Endodermal cell (in vitro differentiated cells): Measurements from ENCODE around the gene MYCBP2. TPM values are rescaled to one million over a fixed set of nuclear protein-coding genes. Genes with fewer than 3 reads are reported as not detected.

Experiments
- DNase-seq: peaks from one replicate; pipeline ENCODE4 v3.0.0-alpha.2; 2017
- H3K27ac ChIP-seq: 2 replicates; pipeline ENCODE4 v1.5.1; 2013; ENCODE audit warnings: mild to moderate bottlenecking, low read depth, low read length, moderate library complexity
- H3K27me3 ChIP-seq: 2 replicates; pipeline ENCODE4 v1.6.1; 2013; ENCODE audit warnings: mild to moderate bottlenecking, low read length, moderate library complexity; ENCODE audit not compliant: insufficient read depth, control insufficient read depth, poor library complexity, severe bottlenecking
- H3K36me3 ChIP-seq: 2 replicates; pipeline ENCODE4 v1.7.0; 2013; ENCODE audit warnings: mild to moderate bottlenecking, low read length, moderate library complexity; ENCODE audit not compliant: control insufficient read depth, insufficient read depth
- H3K4me1 ChIP-seq: one replicate; pipeline ENCODE4 v1.7.0; 2013; ENCODE audit warnings: low read length; ENCODE audit not compliant: control insufficient read depth, insufficient read depth
- H3K4me3 ChIP-seq: 2 replicates; pipeline ENCODE4 v1.5.1; 2013; ENCODE audit warnings: mild to moderate bottlenecking, low read length, moderate library complexity
- H3K9ac ChIP-seq: 2 replicates; pipeline ENCODE4 v1.6.1; 2013; ENCODE audit warnings: mild to moderate bottlenecking, low read length, moderate library complexity; ENCODE audit not compliant: poor library complexity, severe bottlenecking; ENCODE audit errors: extremely low read depth
- H3K9me3 ChIP-seq: 2 replicates; pipeline ENCODE4 v1.6.1; 2013; ENCODE audit warnings: mild to moderate bottlenecking, low read length, moderate library complexity; ENCODE audit not compliant: control insufficient read depth
- H3K27ac Mint-ChIP-seq: 2 replicates; pipeline ENCODE4 v1.8.0; 2020; ENCODE audit warnings: mixed read lengths
- H3K27me3 Mint-ChIP-seq: 2 replicates; pipeline ENCODE4 v1.8.0; 2021; ENCODE audit warnings: mild to moderate bottlenecking, mixed read lengths; ENCODE audit not compliant: insufficient read depth
- H3K36me3 Mint-ChIP-seq: 2 replicates; pipeline ENCODE4 v1.8.0; 2020; ENCODE audit warnings: low read depth, mixed read lengths
- H3K4me1 Mint-ChIP-seq: 2 replicates; pipeline ENCODE4 v1.8.0; 2020; ENCODE audit warnings: mixed read lengths
- H3K4me3 Mint-ChIP-seq: 2 replicates; pipeline ENCODE4 v1.8.0; 2020; ENCODE audit warnings: mild to moderate bottlenecking, moderate library complexity, mixed read lengths
- H3K9me3 Mint-ChIP-seq: 2 replicates; pipeline ENCODE4 v1.8.0; 2020; ENCODE audit warnings: mild to moderate bottlenecking, mixed read lengths
- WGBS, 2 experiments: methylation state at CpG; one replicate each; pipeline versions ENCODE4 v1.1.5 to v1.1.7; 2013; ENCODE audit warnings: missing lambda C conversion rate in 2 of 2, mixed read lengths in 1 of 2; ENCODE audit not compliant: insufficient coverage in 1 of 2, insufficient read length in 1 of 2; 5-methylcytosine and 5-hydroxymethylcytosine counted together
- total RNA-seq, 2 donors: library from RNA; stranded (reverse); fragmentation: NEBNext Ultra II Directional in 1 of 2; extraction: Animal tissue kit (Norgen Biotek cat#: 25700) in 1 of 2; gene quantifications; 2 replicates in 1 of 2; 3 replicates in 1 of 2; pipeline ENCODE4 v1.2.1, GENCODE V29; 2021
- TF ChIP-seq, protein P1 (sequence below): fragments of 200-600 bp; sonication (generic); conservative IDR thresholded peaks from 2 replicates; pipeline ENCODE4 v1.5.0; 2021; ENCODE audit warnings: antibody characterized with exemption, mild to moderate bottlenecking

The MYCBP2 gene
- total RNA-seq, 2 donors from 2014 or later: 32.5 to 32.9 TPM

DNA sequence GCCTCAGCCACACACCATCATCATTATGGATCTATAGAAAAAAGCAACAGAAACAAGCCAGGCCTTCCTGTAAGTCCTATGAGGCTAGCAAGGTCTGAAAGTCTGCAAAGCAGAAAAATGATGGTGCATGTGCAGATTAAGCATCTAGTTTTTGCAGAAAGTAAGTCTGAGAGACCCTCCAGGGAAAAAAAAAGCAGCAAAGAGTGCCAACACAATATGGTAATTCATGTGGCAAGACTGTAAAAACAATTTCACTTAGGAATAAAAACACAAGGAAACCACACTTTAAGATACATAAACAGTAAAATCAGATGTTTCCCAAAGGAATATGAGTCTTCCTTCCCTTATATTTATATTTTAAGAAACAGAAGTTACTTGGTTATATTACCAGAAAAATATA, 187.6 kb downstream of the MYCBP2 start:
- Mint-ChIP-seq H3K36me3 (peaks cover 6% of the 10 kb centered on the region), H3K4me3 (no peak overlapping the region), H3K27me3 (no peaks in the 10 kb centered on the region), H3K4me1 (peaks cover 5% of the 10 kb centered on the region), H3K9me3 (no peaks in the 10 kb centered on the region), H3K27ac (no peak overlapping the region)
- TF ChIP-seq, protein P1, sequence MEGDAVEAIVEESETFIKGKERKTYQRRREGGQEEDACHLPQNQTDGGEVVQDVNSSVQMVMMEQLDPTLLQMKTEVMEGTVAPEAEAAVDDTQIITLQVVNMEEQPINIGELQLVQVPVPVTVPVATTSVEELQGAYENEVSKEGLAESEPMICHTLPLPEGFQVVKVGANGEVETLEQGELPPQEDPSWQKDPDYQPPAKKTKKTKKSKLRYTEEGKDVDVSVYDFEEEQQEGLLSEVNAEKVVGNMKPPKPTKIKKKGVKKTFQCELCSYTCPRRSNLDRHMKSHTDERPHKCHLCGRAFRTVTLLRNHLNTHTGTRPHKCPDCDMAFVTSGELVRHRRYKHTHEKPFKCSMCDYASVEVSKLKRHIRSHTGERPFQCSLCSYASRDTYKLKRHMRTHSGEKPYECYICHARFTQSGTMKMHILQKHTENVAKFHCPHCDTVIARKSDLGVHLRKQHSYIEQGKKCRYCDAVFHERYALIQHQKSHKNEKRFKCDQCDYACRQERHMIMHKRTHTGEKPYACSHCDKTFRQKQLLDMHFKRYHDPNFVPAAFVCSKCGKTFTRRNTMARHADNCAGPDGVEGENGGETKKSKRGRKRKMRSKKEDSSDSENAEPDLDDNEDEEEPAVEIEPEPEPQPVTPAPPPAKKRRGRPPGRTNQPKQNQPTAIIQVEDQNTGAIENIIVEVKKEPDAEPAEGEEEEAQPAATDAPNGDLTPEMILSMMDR: no peak
- Histone ChIP-seq H3K36me3 (peaks cover 16% of the 10 kb centered on the region), H3K4me1 (no peaks in the 10 kb centered on the region), H3K27me3 (no peaks in the 10 kb centered on the region), H3K9me3 (no peaks in the 10 kb centered on the region), H3K9ac (no peak overlapping the region), H3K4me3 (no peak overlapping the region), H3K27ac (no peak overlapping the region)
- no peak for DNase-seq

DNA sequence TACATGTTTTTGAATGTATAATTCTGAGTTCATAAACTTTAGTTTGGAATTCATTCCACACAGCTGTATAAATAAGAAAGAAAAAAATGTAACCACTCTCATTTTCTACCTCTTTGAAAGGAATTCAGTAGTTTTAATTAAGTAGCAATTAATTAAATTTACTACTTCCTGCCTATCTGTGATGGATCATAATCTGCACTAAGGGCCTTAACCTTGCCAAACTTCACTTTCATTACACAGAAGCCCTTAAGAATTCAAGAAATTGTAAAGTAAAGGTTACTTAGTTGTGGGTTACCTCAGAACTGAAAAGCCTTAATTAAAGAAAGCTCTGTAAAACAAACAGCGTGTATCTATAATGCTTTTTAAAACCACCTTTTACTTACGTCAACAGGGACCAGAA, 188.1 kb downstream of the MYCBP2 start:
- Mint-ChIP-seq H3K9me3 (no peaks in the 10 kb centered on the region), H3K36me3 (peaks cover 6% of the 10 kb centered on the region), H3K27me3 (no peaks in the 10 kb centered on the region), H3K4me1 (peaks cover 6% of the 10 kb centered on the region), H3K27ac (no peak overlapping the region), H3K4me3 (no peak overlapping the region)
- H3K36me3 ChIP-seq: peaks cover 16% of the 10 kb centered on the region
- no peak for DNase-seq
- no peaks in the 10 kb centered on the region for H3K27me3 ChIP-seq
- no peak overlapping the region for H3K9ac ChIP-seq
- 92 to 95% methylated on average over 2 of the region's 2 CpGs for WGBS, 2 experiments
- TF ChIP-seq, protein P1: no peak
- H3K4me3 ChIP-seq: no peak overlapping the region
- H3K27ac ChIP-seq: no peak overlapping the region
- H3K4me1 ChIP-seq: no peaks in the 10 kb centered on the region
- H3K9me3 ChIP-seq: no peaks in the 10 kb centered on the region

- TF ChIP-seq, protein P1: no peak
- Mint-ChIP-seq H3K4me1 (peaks cover 10% of the 10 kb centered on the region), H3K36me3 (peaks cover 6% of the 10 kb centered on the region), H3K9me3 (no peaks in the 10 kb centered on the region), H3K4me3 (no peak overlapping the region), H3K27me3 (no peaks in the 10 kb centered on the region), H3K27ac (no peak overlapping the region)
- peaks cover 9% of the 10 kb centered on the region for H3K36me3 ChIP-seq
- WGBS, 2 experiments: 90 to 100% methylated on average over 2 to 3 of the region's 3 CpGs
- H3K27ac ChIP-seq: no peak overlapping the region
- H3K27me3 ChIP-seq: no peaks in the 10 kb centered on the region
- no peaks in the 10 kb centered on the region for H3K4me1 ChIP-seq
- H3K9me3 ChIP-seq: no peaks in the 10 kb centered on the region
- no peak overlapping the region for H3K4me3 ChIP-seq
- H3K9ac ChIP-seq: no peak overlapping the region
- DNase-seq: no peak
These were observed 189.9 kb downstream of the MYCBP2 start for GRCh38 chr13:77136902-77137420.
